Aorta (tissue), 5 donors: ENCODE data around the gene TSHZ2. TPM values are rescaled to one million over a fixed set of nuclear protein-coding genes. Genes with fewer than 3 reads are reported as not detected.

ENCODE experiments used
- ATAC-seq: fragments of 200-7000 bp; cut with Tn5 transposase; one replicate; pipeline ENCODE4 v1.9.1; 2022; ENCODE audit warnings: moderate library complexity; ENCODE audit not compliant: low FRiP score
- DNase-seq, 2 donors: peaks; one replicate each; pipeline ENCODE4 v3.0.0-alpha.2; 2020
- H3K27ac ChIP-seq, 2 donors: one replicate each; pipeline ENCODE4 v1.5.1; 2013; ENCODE audit warnings: low read length in 2 of 2, mild to moderate bottlenecking in 2 of 2, moderate library complexity in 2 of 2, control low read depth in 1 of 2, inconsistent platforms in 1 of 2, low read depth in 1 of 2
- H3K27me3 ChIP-seq, 2 donors: one replicate each; pipeline ENCODE4 v1.6.1; 2013; ENCODE audit warnings: control low read depth in 1 of 2, low read length in 1 of 2, mild to moderate bottlenecking in 1 of 2, moderate library complexity in 1 of 2; ENCODE audit not compliant: insufficient read depth in 2 of 2, control insufficient read depth in 1 of 2
- H3K36me3 ChIP-seq, 2 donors: one replicate each; pipeline ENCODE4 v1.6.1; 2013; ENCODE audit warnings: control low read depth in 1 of 2, low read length in 1 of 2, mild to moderate bottlenecking in 1 of 2; ENCODE audit not compliant: insufficient read depth in 2 of 2, control insufficient read depth in 1 of 2
- H3K4me1 ChIP-seq, 2 donors: one replicate each; pipeline ENCODE4 v1.6.1; 2013; ENCODE audit warnings: low read length in 2 of 2, control low read depth in 1 of 2, mild to moderate bottlenecking in 1 of 2, moderate library complexity in 1 of 2; ENCODE audit not compliant: insufficient read depth in 2 of 2, control insufficient read depth in 1 of 2
- H3K4me3 ChIP-seq, 2 donors: one replicate each; pipeline ENCODE4 v1.5.1; 2013; ENCODE audit warnings: low read length in 2 of 2, control low read depth in 1 of 2, mild to moderate bottlenecking in 1 of 2
- H3K9me3 ChIP-seq: one replicate; pipeline ENCODE4 v1.6.1; 2013; ENCODE audit warnings: mild to moderate bottlenecking, low read length; ENCODE audit not compliant: control insufficient read depth
- WGBS, 2 donors: extraction: QIAGEN DNeasy Blood & Tissue Kit; methylation state at CpG; one replicate each; pipeline ENCODE4 v1.1.7; 2013; 5-methylcytosine and 5-hydroxymethylcytosine counted together
- intact Hi-C, 2 donors: fragments of 100-400 bp; cut with DNase I; formaldehyde crosslinking; loops; one replicate each; pipeline versions ENCODE4 v1.14.2 to v1.15.0; 2022
- polyA plus RNA-seq, 2 donors: library from polyadenylated mRNA; stranded (reverse); fragments of 200-250 nt; gene quantifications; one replicate each; pipeline ENCODE4 v1.2.3, GENCODE V29; 2013
- total RNA-seq, 2 donors: library from RNA; stranded (reverse); fragmentation: NEBNext Ultra II Directional; extraction: Animal tissue kit (Norgen Biotek cat#: 25700); gene quantifications; one replicate each; pipeline ENCODE4 v1.2.1, GENCODE V29; 2021
- donor health status: healthy with polysubstance abuse.
- donor health status: Bipolar disorder and iron deficiency.
- donor health status: DM: no; HTN: no; CAD: no.
- donor health status: DM: no; HTN: no; CAD: no.
- donor health status: DM: yes; HTN: yes; CAD: no.

TSHZ2 gene
- total and polyA plus RNA-seq, 4 donors, result 0.08 to 95.4 (median 13.3) TPM

GRCh38 chr20:53133125-53133524, 161.0 kb downstream of the TSHZ2 start:
- Histone ChIP-seq H3K27ac (no peak overlapping the region), H3K27me3 (no peaks in the 10 kb centered on the region)
- no peak for DNase-seq

GRCh38 chr20:53133628-53134027, 161.5 kb downstream of the TSHZ2 start:
- Histone ChIP-seq H3K27me3 (no peaks in the 10 kb centered on the region), H3K27ac (no peak overlapping the region), H3K36me3 (no peaks in the 10 kb centered on the region), H3K9me3 (no peaks in the 10 kb centered on the region), H3K4me3 (no peak overlapping the region), H3K4me1 (no peaks in the 10 kb centered on the region)
- ATAC-seq (no peak), DNase-seq (no peak)
- intact Hi-C loops, result no loop called here
- WGBS, 2 donors, result 61 to 65% methylated on average over 4 of the region's 4 CpGs

More at GRCh38 chr20:53133125-53133524, 161.0 kb downstream of the TSHZ2 start:
- 21 to 37% methylated on average over 4 of the region's 4 CpGs for WGBS, 2 donors
- Histone ChIP-seq H3K9me3 (no peaks in the 10 kb centered on the region), H3K4me1 (no peaks in the 10 kb centered on the region), H3K36me3 (no peaks in the 10 kb centered on the region), H3K4me3 (no peak overlapping the region)
- no peak for ATAC-seq
- intact Hi-C loops, result no loop called here

GRCh38 chr20:53136473-53136872, 164.3 kb downstream of the TSHZ2 start:
- DNase-seq (no peak), ATAC-seq (no peak)
- no peak overlapping the region for H3K4me3 ChIP-seq
- no peak overlapping the region for H3K27ac ChIP-seq
- intact Hi-C loops, result no loop called here
- no peaks in the 10 kb centered on the region for H3K36me3 ChIP-seq
- H3K4me1 ChIP-seq, result no peaks in the 10 kb centered on the region
- no peaks in the 10 kb centered on the region for H3K9me3 ChIP-seq
- H3K27me3 ChIP-seq, result no peaks in the 10 kb centered on the region

DNA sequence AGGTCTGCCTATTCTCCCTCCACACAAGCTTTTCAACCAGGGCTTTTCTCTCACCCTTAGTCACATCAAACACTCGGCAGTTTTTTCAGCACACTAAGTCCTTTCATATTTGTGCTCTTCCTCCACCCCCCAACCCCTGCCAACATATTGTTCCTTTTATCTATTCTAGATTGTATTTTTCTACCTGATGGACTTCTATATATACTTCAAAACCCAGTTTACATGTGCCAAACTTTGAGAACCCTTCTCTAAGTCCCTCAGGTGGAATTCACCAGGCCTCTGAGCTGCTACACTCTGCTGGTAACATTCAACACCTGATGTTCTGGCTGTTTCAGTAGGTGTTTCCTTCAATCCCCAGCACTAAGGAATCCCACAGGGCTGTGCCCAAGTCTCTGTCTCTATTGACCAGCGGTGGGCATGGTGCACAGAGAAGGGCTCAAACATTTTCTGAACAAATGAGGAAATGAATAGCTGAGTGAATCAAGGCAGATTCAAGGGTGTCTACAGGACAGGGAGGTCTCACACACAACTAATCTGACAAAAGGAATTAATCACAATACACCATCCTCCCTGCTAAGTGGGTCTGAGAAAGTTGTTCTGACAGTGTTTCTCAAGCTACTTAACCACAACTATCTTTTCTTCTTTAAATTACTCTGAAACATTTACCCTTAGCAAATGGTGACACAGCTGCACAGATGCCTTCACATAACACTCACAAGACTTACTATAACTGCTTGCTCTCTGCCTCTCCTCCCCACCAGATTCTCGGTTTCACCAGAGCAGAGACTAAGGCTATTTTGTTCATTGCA, 166.5 kb downstream of the TSHZ2 start:
- Histone ChIP-seq H3K4me1 (no peaks in the 10 kb centered on the region), H3K27me3 (no peaks in the 10 kb centered on the region), H3K9me3 (no peaks in the 10 kb centered on the region), H3K27ac (no peak overlapping the region), H3K36me3 (no peaks in the 10 kb centered on the region), H3K4me3 (no peak overlapping the region)
- no peak for ATAC-seq
- DNase-seq, result no peak
- intact Hi-C loops, result no loop called here
- WGBS, 2 donors, result 72 to 77% methylated on average over 3 of the region's 3 CpGs

- no peaks in the 10 kb centered on the region for H3K36me3 ChIP-seq
- intact Hi-C loops, result no loop called here
- no peak for ATAC-seq
- no peak for DNase-seq
- no peaks in the 10 kb centered on the region for H3K27me3 ChIP-seq
- H3K27ac ChIP-seq, result no peak overlapping the region
- WGBS, 2 donors, result 40 to 48% methylated on average over 11 of the region's 11 CpGs
- no peaks in the 10 kb centered on the region for H3K4me1 ChIP-seq
- no peak overlapping the region for H3K4me3 ChIP-seq
- no peaks in the 10 kb centered on the region for H3K9me3 ChIP-seq
These were observed 169.3 kb downstream of the TSHZ2 start for GRCh38 chr20:53141201-53142050.

DNA sequence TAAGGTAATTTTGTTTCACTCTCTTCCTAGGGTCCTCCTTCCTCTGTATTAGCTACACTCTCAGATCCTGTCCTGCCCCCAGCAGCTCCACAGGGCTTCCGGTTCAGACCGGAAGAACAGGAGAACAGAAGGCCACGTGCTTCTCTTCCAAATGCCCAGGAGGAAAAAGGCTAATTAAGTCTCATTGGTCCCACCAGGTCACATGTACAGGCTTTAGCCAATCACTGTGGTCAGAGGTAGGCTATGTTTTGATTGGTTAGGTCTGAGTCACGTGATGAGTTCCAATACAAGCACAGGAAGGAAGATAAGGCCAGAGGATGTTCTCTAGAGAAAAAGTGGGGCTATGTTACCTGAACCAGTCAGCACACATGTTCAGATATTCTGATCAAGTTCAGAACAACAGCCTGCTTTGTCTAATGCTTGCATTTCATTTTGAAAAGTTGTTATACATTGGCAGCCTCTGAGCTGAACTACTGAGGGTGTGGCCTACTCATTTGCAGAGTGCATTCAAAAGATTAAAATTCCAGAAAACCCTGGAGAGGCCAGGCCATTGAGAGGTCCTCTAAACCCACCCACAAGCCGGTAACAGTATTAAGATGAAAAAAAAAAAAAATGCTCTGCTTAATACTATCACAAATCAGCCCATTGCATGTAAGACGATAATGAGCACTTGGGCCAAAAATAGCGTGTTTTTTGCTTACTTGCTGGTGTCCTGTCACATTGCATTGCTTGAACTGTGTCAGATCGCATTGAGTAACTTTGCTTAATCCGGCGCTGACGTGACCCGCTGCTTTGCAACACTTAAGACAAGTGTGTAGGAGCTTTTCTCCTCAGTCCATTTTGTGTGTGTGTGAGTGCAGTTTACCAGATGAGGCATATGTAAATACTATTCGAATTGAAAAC, 170.3 kb downstream of the TSHZ2 start:
- Histone ChIP-seq H3K4me3 (no peak overlapping the region), H3K36me3 (no peaks in the 10 kb centered on the region), H3K27me3 (no peaks in the 10 kb centered on the region), H3K4me1 (no peaks in the 10 kb centered on the region), H3K27ac (no peak overlapping the region), H3K9me3 (no peaks in the 10 kb centered on the region)
- WGBS, 2 donors, result 80 to 85% methylated on average over 13 of the region's 13 CpGs
- ATAC-seq (peak; percentile 15), DNase-seq (no peak)
- intact Hi-C loops, result no loop called here

DNA sequence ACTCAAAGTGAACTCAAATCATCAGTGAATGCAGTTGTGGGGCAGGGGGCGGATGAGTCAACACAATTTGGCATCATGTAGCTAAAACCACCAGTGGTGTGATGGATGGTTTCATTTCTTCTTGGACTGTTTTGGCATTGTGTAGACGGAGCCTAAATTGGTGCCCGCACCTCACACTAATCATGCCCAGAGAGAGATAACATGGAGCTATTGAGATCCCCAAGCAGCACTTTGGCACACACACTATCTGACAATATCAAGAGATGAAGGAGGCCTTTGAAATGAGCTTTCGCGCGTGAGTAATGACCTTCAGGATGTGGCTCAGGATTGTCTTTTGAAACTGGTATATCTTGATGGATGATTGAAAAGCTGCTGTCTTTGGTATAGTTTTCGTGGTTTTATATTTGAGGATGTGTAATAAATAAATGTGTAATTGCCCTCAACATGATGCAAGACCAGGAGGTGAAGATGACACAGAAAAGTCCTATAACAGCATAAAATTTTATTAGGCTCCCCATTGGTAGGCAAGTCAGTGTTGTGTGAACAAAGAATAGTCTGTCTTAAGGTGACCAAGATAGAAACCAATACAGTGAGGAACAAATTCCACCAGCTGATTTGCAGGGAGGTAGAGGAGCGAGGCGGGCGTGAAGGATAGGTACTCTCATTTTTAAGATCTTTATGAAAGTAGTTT, 174.2 kb downstream of the TSHZ2 start:
- intact Hi-C loops, result no loop called here
- ATAC-seq (no peak), DNase-seq (no peak)

DNA sequence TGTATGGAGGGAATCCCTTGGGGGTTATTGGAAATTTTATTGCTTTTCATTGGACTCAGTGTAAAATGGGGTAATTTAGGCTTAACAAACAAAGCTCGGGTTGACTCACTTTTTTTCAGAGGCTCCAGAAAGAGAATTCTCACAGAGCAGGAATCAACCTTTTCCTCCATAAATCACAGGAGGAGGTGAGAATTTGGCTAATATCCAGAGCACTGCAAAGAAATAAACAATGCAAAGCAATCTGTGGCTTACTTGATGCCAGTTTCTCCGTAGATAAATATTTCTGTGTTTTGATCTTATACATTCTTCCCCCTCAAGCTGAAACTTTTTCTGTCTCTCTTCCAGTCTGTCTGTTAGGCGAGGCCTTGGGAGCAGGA, 176.6 kb downstream of the TSHZ2 start:
- Histone ChIP-seq H3K4me3 (no peak overlapping the region), H3K36me3 (no peaks in the 10 kb centered on the region), H3K9me3 (no peaks in the 10 kb centered on the region), H3K27me3 (no peaks in the 10 kb centered on the region), H3K4me1 (no peaks in the 10 kb centered on the region), H3K27ac (no peak overlapping the region)
- intact Hi-C loops, result no loop called here
- 46 to 50% methylated on average over 3 of the region's 3 CpGs for WGBS, 2 donors
- DNase-seq, result no peak
- ATAC-seq, result no peak

More for the DNA sequence above, 174.2 kb downstream of the TSHZ2 start:
- Histone ChIP-seq H3K27ac (no peak overlapping the region), H3K4me3 (no peak overlapping the region), H3K27me3 (no peaks in the 10 kb centered on the region), H3K4me1 (no peaks in the 10 kb centered on the region), H3K9me3 (no peaks in the 10 kb centered on the region), H3K36me3 (no peaks in the 10 kb centered on the region)
- 90 to 94% methylated on average over 10 of the region's 10 CpGs for WGBS, 2 donors
